Neural cell (in vitro differentiated cells): ENCODE measurements around the gene BDKRB1. TPM values are rescaled to one million over a fixed set of nuclear protein-coding genes. Genes with fewer than 3 reads are reported as not detected.

Experiments used
- H2AFZ ChIP-seq: fragments of 200-600, 300-800 bp; sonication (generic), shearing (Covaris generic); 2 replicates; pipeline ENCODE4 v1.6.0; 2014; ENCODE audit warnings: low read depth, mild to moderate bottlenecking, antibody characterized with exemption, low read length, moderate library complexity
- H3F3A ChIP-seq: fragments of 200-600 bp; shearing (Covaris generic); 2 replicates; pipeline ENCODE4 v1.6.1; 2016; ENCODE audit warnings: mild to moderate bottlenecking, moderate library complexity, mixed read lengths, antibody characterized with exemption, low read length; ENCODE audit not compliant: insufficient read depth, poor library complexity, severe bottlenecking
- H3K27ac ChIP-seq: fragments of 200-600, 300-800 bp; sonication (generic), shearing (Covaris generic); 2 replicates; pipeline ENCODE4 v1.5.1; 2014; ENCODE audit warnings: mild to moderate bottlenecking, low read length, moderate library complexity
- H3K27me3 ChIP-seq: fragments of 300-800, 200-600 bp; sonication (generic), shearing (Covaris generic); 2 replicates; pipeline ENCODE4 v1.6.0; 2014; ENCODE audit warnings: mild to moderate bottlenecking, low read depth, low read length, moderate library complexity; ENCODE audit not compliant: insufficient read depth
- H3K36me3 ChIP-seq: fragments of 300-800, 200-600 bp; sonication (generic), shearing (Covaris generic); 2 replicates; pipeline ENCODE4 v1.5.1; 2014; ENCODE audit warnings: mild to moderate bottlenecking, antibody characterized with exemption, low read length, moderate library complexity; ENCODE audit not compliant: insufficient read depth
- H3K4me2 ChIP-seq: fragments of 300-800, 200-600 bp; sonication (generic), shearing (Covaris generic); 2 replicates; pipeline ENCODE4 v1.6.0; 2014; ENCODE audit warnings: mild to moderate bottlenecking, low read length
- H3K4me3 ChIP-seq: fragments of 300-800, 200-600 bp; sonication (generic), shearing (Covaris generic); 2 replicates; pipeline ENCODE4 v1.5.1; 2014; ENCODE audit warnings: mild to moderate bottlenecking, low read length, moderate library complexity
- H3K79me2 ChIP-seq: fragments of 200-600 bp; shearing (Covaris generic); replicated peaks from 2 replicates; pipeline ENCODE4 v1.6.0; 2014; ENCODE audit warnings: mild to moderate bottlenecking, low read length, moderate library complexity; ENCODE audit not compliant: insufficient read depth
- H3K9ac ChIP-seq: fragments of 300-800, 200-600 bp; sonication (generic), shearing (Covaris generic); 2 replicates; pipeline ENCODE4 v1.6.1; 2016; ENCODE audit warnings: mild to moderate bottlenecking, low read length, mixed read lengths
- H3K9me2 ChIP-seq: fragments of 200-600 bp; shearing (Covaris generic); 2 replicates; pipeline ENCODE4 v1.6.1; 2016; ENCODE audit warnings: mild to moderate bottlenecking, low read length, mixed read lengths; ENCODE audit not compliant: insufficient read depth
- H3K9me3 ChIP-seq: fragments of 200-600, 300-800 bp; sonication (generic), shearing (Covaris generic); 2 replicates; pipeline ENCODE4 v1.6.1; 2016; ENCODE audit warnings: mild to moderate bottlenecking, mixed run types, low read length, moderate library complexity, mixed read lengths
- H4K20me1 ChIP-seq: fragments of 200-600 bp; shearing (Covaris generic); 2 replicates; pipeline ENCODE4 v1.6.1; 2016; ENCODE audit warnings: mild to moderate bottlenecking, mixed run types; ENCODE audit not compliant: insufficient read depth
- EP300 ChIP-seq: fragments of 450-650 bp; conservative IDR thresholded peaks from 2 replicates; pipeline ENCODE4 v1.6.1; 2014; ENCODE audit warnings: antibody characterized with exemption, mild to moderate bottlenecking, moderate library complexity; ENCODE audit not compliant: poor library complexity, severe bottlenecking
- EZH2 ChIP-seq: fragments of 200-600, 300-800 bp; shearing (Covaris generic), sonication (generic); IDR thresholded peaks from 2 replicates; pipeline ENCODE4 v1.6.1; 2014; ENCODE audit warnings: antibody characterized with exemption, low read length, borderline replicate concordance, mild to moderate bottlenecking; ENCODE audit not compliant: insufficient read depth, poor library complexity, severe bottlenecking
- MXI1 ChIP-seq: fragments of 450-650 bp; conservative IDR thresholded peaks from 2 replicates; pipeline ENCODE4 v1.6.1; 2014; ENCODE audit warnings: antibody characterized with exemption, mild to moderate bottlenecking; ENCODE audit not compliant: poor library complexity, severe bottlenecking
- POLR2AphosphoS5 ChIP-seq: IDR thresholded peaks from 2 replicates; pipeline ENCODE4 v1.6.1; 2012
- RAD21 ChIP-seq: fragments of 450-650 bp; conservative IDR thresholded peaks from 2 replicates; pipeline ENCODE4 v1.6.1; 2014; ENCODE audit warnings: antibody characterized with exemption, mild to moderate bottlenecking, moderate library complexity
- SMC3 ChIP-seq: fragments of 450-650 bp; conservative IDR thresholded peaks from 2 replicates; pipeline ENCODE4 v1.6.1; 2014; ENCODE audit warnings: antibody characterized with exemption, mild to moderate bottlenecking, moderate library complexity; ENCODE audit not compliant: poor library complexity
- TAF1 ChIP-seq: IDR thresholded peaks from 2 replicates; pipeline ENCODE4 v1.6.1; 2012; ENCODE audit warnings: low read depth
- polyA plus RNA-seq: library from polyadenylated mRNA; depleted of rRNA; stranded (reverse); fragments of >200 nt; gene quantifications from 2 replicates; pipeline ENCODE4 v1.2.3, GENCODE V29; 2014
- TF ChIP-seq, protein P1 (sequence below): fragments of 450-650 bp; IDR thresholded peaks from 2 replicates; pipeline ENCODE4 v1.5.1; 2014; ENCODE audit warnings: antibody characterized with exemption, mild to moderate bottlenecking, moderate library complexity; ENCODE audit not compliant: poor library complexity, severe bottlenecking
- TF ChIP-seq, protein P2 (sequence below): IDR thresholded peaks from 2 replicates; pipeline ENCODE4 v1.6.1; 2012; ENCODE audit warnings: borderline replicate concordance

BDKRB1 gene
- polyA plus RNA-seq, 1 donor from 2014 or later, result not detected

DNA sequence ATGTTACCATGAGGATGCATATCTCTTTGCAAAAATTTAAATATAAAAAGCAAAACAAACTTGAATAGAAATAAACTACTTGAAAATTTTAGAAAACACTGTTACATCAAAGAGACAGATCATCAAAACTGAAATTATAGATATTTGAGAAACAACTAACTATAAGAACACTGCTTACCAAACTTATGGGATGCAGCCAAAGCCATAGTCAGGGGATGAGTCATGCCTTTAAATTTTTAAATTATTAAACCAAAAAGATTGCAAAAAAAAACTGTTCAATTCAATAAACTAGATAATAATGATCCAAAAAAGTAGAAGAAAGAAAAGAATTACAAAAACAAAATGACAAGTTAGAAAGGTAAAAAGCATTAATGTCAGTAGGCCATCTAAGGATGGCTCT, 43.9 kb upstream of the BDKRB1 start:
- Histone ChIP-seq H2AFZ (no peak overlapping the region), H3K36me3 (no peaks in the 10 kb centered on the region), H3F3A (no peaks in the 10 kb centered on the region), H3K9me2 (no peaks in the 10 kb centered on the region), H4K20me1 (no peaks in the 10 kb centered on the region), H3K4me3 (no peak overlapping the region), H3K9me3 (no peaks in the 10 kb centered on the region), H3K4me2 (no peak overlapping the region), H3K27me3 (no peaks in the 10 kb centered on the region), H3K9ac (no peak overlapping the region), H3K27ac (no peak overlapping the region), H3K79me2 (no peaks in the 10 kb centered on the region)
- TF ChIP-seq MXI1 (no peak), EP300 (no peak)
- TF ChIP-seq, protein P1, sequence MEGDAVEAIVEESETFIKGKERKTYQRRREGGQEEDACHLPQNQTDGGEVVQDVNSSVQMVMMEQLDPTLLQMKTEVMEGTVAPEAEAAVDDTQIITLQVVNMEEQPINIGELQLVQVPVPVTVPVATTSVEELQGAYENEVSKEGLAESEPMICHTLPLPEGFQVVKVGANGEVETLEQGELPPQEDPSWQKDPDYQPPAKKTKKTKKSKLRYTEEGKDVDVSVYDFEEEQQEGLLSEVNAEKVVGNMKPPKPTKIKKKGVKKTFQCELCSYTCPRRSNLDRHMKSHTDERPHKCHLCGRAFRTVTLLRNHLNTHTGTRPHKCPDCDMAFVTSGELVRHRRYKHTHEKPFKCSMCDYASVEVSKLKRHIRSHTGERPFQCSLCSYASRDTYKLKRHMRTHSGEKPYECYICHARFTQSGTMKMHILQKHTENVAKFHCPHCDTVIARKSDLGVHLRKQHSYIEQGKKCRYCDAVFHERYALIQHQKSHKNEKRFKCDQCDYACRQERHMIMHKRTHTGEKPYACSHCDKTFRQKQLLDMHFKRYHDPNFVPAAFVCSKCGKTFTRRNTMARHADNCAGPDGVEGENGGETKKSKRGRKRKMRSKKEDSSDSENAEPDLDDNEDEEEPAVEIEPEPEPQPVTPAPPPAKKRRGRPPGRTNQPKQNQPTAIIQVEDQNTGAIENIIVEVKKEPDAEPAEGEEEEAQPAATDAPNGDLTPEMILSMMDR, result no peak

DNA sequence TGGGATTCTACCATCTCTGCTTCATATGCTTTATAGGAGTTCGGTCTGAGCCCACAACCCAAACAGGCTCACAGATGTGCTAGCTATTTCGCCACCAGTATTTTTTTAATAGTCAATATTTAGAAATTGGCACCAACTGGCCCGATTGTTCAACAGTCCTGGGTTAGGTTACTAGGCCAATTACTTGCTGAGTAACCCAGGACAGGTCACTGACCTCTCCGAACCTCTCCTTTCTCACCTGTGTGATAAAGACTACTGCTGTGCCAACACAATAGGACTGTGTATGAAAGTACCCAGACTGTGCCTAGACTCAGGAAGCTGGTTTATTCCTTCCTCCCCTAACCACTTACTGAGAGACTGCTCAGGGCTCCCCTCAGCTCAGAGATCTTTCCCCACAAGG, 43.1 kb upstream of the BDKRB1 start:
- Histone ChIP-seq H3K9me3 (no peaks in the 10 kb centered on the region), H4K20me1 (no peaks in the 10 kb centered on the region), H3K9me2 (no peaks in the 10 kb centered on the region), H3F3A (no peaks in the 10 kb centered on the region), H3K9ac (no peak overlapping the region), H3K27me3 (no peaks in the 10 kb centered on the region), H3K4me3 (no peak overlapping the region), H3K36me3 (no peaks in the 10 kb centered on the region), H3K79me2 (no peaks in the 10 kb centered on the region), H2AFZ (no peak overlapping the region), H3K4me2 (no peak overlapping the region), H3K27ac (no peak overlapping the region)
- TF ChIP-seq, protein P1, result no peak
- TF ChIP-seq MXI1 (no peak), TAF1 (no peak), SMC3 (no peak), RAD21 (no peak), EZH2 (no peak), POLR2AphosphoS5 (no peak), EP300 (no peak)
- TF ChIP-seq, protein P2, sequence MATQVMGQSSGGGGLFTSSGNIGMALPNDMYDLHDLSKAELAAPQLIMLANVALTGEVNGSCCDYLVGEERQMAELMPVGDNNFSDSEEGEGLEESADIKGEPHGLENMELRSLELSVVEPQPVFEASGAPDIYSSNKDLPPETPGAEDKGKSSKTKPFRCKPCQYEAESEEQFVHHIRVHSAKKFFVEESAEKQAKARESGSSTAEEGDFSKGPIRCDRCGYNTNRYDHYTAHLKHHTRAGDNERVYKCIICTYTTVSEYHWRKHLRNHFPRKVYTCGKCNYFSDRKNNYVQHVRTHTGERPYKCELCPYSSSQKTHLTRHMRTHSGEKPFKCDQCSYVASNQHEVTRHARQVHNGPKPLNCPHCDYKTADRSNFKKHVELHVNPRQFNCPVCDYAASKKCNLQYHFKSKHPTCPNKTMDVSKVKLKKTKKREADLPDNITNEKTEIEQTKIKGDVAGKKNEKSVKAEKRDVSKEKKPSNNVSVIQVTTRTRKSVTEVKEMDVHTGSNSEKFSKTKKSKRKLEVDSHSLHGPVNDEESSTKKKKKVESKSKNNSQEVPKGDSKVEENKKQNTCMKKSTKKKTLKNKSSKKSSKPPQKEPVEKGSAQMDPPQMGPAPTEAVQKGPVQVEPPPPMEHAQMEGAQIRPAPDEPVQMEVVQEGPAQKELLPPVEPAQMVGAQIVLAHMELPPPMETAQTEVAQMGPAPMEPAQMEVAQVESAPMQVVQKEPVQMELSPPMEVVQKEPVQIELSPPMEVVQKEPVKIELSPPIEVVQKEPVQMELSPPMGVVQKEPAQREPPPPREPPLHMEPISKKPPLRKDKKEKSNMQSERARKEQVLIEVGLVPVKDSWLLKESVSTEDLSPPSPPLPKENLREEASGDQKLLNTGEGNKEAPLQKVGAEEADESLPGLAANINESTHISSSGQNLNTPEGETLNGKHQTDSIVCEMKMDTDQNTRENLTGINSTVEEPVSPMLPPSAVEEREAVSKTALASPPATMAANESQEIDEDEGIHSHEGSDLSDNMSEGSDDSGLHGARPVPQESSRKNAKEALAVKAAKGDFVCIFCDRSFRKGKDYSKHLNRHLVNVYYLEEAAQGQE, result no peak
